Measurements from ENCODE around the gene B3GNT2.

Gene B3GNT2

DNA sequence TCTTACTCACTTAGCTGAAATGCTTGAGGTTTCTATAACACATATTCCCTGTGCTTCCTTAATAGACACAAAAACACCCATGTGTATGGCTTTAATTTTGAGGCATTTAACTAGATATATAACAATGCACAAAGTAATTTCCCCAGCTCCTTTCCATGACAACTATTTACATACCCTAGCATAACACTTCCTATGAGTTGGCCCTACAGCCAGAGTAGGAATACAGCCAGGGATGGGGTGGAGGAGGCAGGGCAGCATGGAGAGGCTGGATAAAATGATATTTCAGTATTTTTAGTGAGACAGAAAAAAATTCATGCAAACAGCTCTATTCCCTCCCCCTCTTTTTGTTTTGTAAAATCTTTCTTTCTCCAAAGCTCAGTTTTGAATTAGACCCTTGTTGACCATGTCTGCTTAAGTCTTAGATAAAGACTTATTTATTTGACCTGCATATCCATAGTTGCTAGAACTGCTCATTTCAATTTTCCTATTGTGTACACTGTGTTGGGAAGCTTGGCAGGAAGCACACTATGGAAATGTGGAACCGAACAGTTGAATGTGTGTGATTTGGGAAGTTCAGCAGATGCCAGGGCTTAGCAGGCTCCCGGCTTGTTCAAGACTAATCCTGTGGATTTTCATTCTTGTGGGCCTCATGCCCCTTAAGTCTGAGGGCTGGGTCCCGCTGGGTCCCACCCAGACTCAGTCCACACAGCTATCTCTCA lies 11.2 kb upstream of the B3GNT2 start:
- ChIA-PET POLR2A (interaction anchor here (0.5 kb wide), 1 partner anchor 184 kb away, joined by 4 read pairs; no protein-coding TSS in a partner anchor), CTCF (interaction anchor here (1.7 kb wide), 1 partner anchor 10 kb away, joined by 4 read pairs; no protein-coding TSS in a partner anchor)
- no peak for DNase-seq (ENCODE audit: extremely low spot score)
- TF ChIP-seq, protein P1, sequence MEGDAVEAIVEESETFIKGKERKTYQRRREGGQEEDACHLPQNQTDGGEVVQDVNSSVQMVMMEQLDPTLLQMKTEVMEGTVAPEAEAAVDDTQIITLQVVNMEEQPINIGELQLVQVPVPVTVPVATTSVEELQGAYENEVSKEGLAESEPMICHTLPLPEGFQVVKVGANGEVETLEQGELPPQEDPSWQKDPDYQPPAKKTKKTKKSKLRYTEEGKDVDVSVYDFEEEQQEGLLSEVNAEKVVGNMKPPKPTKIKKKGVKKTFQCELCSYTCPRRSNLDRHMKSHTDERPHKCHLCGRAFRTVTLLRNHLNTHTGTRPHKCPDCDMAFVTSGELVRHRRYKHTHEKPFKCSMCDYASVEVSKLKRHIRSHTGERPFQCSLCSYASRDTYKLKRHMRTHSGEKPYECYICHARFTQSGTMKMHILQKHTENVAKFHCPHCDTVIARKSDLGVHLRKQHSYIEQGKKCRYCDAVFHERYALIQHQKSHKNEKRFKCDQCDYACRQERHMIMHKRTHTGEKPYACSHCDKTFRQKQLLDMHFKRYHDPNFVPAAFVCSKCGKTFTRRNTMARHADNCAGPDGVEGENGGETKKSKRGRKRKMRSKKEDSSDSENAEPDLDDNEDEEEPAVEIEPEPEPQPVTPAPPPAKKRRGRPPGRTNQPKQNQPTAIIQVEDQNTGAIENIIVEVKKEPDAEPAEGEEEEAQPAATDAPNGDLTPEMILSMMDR (IDR thresholded peaks at IDR 0.05; ENCODE audit: control extremely low read depth, extremely low read depth, low read depth, missing control alignments), result no peak

DNA sequence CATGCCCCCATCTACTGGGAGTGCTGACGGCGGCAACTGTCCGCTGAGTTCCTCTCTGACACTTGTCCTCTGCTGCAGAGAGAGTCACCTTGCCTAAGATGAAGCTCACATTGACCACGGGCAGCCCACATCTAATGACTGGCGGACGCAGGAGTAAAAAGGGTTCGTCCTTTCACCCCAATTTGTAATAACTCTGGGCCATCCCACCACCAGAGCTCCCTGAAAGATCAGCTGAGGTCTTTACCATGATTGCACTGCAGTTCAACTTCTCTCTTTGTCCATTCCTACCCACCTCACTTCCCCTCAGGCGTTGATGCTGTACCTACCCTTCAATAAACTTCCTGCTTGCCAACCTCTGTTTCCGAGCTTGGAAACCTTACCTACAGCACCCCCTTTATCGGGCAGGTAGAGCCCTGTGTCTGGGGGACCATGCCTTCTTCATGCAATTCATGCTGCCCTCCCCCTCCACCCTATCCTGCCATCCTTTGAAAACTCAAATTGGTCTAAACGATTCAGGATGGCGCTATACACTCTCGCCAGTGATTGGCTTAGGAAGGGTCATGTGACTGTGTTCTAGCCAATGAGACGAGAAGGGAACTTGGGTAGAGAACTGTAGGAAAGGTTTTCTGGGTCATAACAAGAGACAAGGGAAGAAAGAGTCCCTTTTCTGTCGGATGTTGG lies 10.3 kb upstream of the B3GNT2 start:
- CTCF ChIA-PET, result no interaction called here
- POLR2A ChIA-PET, result no interaction called here
- TF ChIP-seq, protein P1 (IDR thresholded peaks at IDR 0.05; ENCODE audit: control extremely low read depth, extremely low read depth, low read depth, missing control alignments), result no peak
- DNase-seq (ENCODE audit: extremely low spot score), result no peak

DNA sequence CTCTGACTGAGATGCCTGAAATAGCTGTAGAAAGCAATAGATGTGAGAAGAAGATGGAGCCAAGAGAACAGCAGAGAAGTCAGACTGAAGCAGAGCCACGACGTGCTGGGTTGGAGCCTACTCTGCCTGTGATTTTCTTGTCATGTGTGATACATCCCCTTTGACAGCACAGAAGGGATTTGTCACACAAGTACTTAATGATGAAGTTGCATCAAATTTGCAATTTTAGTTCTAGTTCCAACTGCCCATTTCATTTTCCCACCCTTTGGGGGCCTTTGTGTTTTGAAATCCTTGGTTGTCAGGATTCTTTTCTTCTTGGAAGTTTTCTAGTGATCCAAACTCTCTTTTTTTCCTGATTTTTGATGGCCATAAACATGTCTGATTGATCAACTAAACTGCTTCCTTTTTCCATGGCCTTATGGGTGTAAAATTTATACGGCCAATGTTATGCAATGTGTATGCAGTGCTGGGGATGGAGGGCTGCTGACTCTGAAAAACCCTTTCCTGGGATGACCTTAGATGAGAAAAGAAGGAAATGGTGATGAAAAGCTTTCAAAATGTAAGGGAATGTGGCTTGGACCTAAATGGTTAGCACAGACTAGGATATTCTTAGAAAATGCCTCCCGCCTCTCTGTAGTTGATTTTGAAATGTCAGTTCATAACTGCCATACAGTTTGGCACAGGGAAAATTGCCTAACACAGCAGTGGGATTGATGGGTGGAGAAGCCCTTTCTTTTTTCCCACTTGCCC lies 9.6 kb upstream of the B3GNT2 start:
- TF ChIP-seq, protein P1 (IDR thresholded peaks at IDR 0.05; ENCODE audit: control extremely low read depth, extremely low read depth, low read depth, missing control alignments), result no peak
- DNase-seq (ENCODE audit: extremely low spot score), result no peak
- ChIA-PET CTCF (no interaction called here), POLR2A (no interaction called here)

DNA sequence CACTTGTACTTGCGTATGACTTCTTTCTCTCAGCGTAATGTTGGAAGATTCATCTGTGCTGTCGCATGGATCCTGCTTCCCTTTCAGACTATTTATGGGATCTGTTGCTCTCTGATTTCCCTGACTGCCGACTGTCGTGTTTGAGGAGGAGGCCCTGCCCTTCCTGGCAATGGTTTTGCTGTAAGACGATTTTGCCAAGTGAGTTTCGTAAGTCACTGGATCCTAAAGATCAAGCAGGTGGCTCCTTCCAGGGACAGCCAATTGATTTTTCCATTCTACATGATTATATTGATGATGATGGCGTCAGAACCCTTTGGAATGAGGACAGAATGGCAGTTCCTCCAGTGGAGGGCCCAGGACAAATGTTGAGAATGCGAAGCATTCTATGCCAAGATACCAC lies 8.7 kb upstream of the B3GNT2 start:
- DNase-seq (ENCODE audit: extremely low spot score), result no peak
- POLR2A ChIA-PET, result no interaction called here
- TF ChIP-seq, protein P1 (IDR thresholded peaks at IDR 0.05; ENCODE audit: control extremely low read depth, extremely low read depth, low read depth, missing control alignments), result no peak
- CTCF ChIA-PET, result no interaction called here

DNA sequence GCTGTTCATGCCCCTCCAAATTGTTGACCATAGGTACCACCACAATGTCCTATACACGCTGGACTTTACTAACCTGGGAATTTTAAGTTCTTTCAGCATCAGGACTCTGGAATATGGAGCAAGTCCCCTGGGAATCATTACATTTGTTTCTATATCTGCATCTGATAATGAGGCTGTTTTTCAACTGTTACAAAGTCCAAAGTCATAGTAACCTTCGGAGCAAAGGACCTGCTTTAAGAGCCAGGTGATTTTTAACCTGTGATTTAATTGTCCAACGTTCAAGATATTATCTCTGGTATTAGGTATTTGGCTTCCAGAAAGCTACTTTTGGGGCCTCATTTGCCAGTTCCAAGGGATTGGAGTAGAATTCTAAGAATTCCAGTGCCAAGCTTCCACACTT lies 7.5 kb upstream of the B3GNT2 start:
- ChIA-PET POLR2A (no interaction called here), CTCF (no interaction called here)
- no peak for DNase-seq (ENCODE audit: extremely low spot score)
- TF ChIP-seq, protein P1 (IDR thresholded peaks at IDR 0.05; ENCODE audit: control extremely low read depth, extremely low read depth, low read depth, missing control alignments), result no peak

DNA sequence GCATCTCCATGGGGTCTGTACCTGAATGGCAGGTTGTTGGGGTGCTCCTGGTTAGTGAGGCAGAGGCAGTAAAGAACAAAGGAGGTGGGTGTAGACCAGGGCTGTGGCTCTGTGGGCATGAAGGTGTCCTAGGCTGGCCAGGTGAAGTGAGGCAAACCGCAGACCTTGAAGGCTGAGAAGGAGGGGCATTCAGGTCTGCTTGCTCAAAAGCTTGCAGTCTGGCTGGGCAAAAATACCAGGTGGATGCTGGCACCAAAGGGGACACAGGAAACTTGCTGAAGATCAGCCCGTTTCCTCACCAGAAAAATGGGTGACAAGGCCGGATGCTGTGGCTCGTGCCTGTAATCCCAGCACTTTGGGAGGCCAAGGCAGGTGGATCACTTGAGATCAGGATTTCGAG lies 6.7 kb upstream of the B3GNT2 start:
- CTCF ChIA-PET, result no interaction called here

More for the DNA sequence above, 6.7 kb upstream of the B3GNT2 start:
- POLR2A ChIA-PET, result interaction anchor here (0.7 kb wide), 1 partner anchor 220 kb away, joined by 3 read pairs; no protein-coding TSS in a partner anchor
- TF ChIP-seq, protein P1 (IDR thresholded peaks at IDR 0.05; ENCODE audit: control extremely low read depth, extremely low read depth, low read depth, missing control alignments), result no peak
- no peak for DNase-seq (ENCODE audit: extremely low spot score)
